WI38 (cell line): ENCODE results near the gene CIAPIN1.

ENCODE experiments used
- H3K4me3 ChIP-seq: 2 replicates; pipeline ENCODE4 v1.5.1; 2011; ENCODE audit warnings: low read depth, mild to moderate bottlenecking, control low read depth, low read length
- CTCF ChIP-seq: IDR thresholded peaks from 2 replicates; pipeline ENCODE4 v1.5.1; 2012; ENCODE audit warnings: low read depth, mild to moderate bottlenecking, control low read depth, low read length

CIAPIN1 gene

GRCh38 chr16:57411362-57411976, 35.7 kb downstream of the CIAPIN1 start:
- TF ChIP-seq CTCF: no peak
- H3K4me3 ChIP-seq: no peak overlapping the region

DNA sequence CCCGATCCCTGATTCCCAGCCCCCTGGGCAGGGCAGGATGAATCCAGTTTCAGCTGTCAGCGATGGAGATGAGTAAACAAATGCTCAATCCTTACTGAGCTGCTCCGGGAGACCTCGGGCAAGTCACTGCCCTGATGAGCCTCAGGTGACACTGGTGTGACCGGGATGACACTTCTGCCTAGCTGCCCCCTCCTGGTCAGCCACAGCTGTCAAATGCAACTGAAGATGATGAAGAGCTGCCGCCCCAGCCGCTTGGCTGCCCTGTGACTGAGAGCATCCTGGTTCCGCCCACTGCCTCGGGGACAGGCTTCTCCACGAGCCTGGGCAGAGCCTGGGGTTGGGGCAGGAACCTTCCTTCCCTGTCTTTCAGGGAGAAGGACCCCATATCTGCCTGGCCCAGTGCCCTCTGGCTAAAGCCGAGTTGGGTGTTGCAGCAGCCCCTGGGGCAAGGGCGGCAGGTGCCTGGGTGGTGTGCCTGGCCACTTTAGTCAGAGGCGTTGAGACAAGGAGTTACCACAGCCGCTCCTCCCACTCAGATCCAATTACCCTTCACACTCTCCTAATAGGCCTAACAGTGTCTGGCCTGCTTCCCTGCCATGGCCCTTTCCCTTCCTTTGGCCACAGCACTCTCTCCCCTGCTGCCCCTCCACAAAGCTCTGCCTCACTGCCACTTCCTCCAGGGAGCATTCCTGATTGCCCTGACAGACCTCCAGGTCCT, 37.2 kb downstream of the CIAPIN1 start:
- TF ChIP-seq CTCF: no peak
- no peak overlapping the region for H3K4me3 ChIP-seq

- TF ChIP-seq CTCF: no peak
- no peak overlapping the region for H3K4me3 ChIP-seq
Measured at GRCh38 chr16:57409065-57409464, 38.1 kb downstream of the CIAPIN1 start.

DNA sequence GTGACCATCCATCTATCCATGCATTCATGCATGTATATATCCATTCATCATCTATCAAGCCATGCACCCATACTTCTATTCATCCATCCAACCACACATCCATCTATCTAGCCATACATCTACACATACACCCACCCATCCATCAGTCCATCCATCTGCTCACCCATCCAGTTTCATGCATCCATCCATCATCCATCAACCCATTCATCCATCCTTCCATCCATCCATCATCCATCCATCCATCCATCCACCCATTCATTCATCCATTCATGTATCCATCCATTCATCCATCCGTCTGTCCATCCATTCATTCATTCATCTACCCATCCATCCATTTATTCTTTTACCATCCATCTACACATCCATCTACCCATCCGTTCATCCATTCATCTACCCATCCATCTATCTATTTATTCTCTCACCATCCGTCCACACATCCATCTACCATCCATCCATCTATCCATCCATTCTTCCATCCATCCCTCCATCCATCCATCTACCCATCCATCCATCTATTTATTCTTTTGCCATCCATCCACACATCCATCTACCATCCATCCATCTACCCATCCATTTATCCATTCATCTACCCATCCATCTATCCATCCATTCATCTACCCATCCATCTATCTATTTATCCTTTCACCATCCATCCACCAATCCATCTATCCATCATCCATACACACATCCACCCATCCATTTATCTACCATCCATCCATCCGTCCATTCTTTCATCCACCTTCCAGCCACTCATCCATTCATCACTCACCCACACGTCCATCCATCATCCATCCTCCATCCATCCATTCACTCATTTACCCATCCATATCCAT, 39.4 kb downstream of the CIAPIN1 start:
- H3K4me3 ChIP-seq: no peak overlapping the region
- no peak for TF ChIP-seq CTCF

GRCh38 chr16:57406881-57407280, 40.3 kb downstream of the CIAPIN1 start:
- TF ChIP-seq CTCF: no peak
- no peak overlapping the region for H3K4me3 ChIP-seq

GRCh38 chr16:57405097-57405496, 42.1 kb downstream of the CIAPIN1 start:
- TF ChIP-seq CTCF: no peak
- H3K4me3 ChIP-seq: no peak overlapping the region
